HCEC 1CT (cell line): ENCODE measurements around the gene C2orf68.
"Not testable (repeated sequence)": the region's sequence is repeated elsewhere in the genome, so short reads cannot be mapped to it uniquely, and the experiment has no call there.

Experiments
- DNase-seq: peaks from one replicate; pipeline ENCODE4 v3.0.0-alpha.2; 2017

The C2orf68 gene

GRCh38 chr2:85598594-85599340, 13.1 kb downstream of the C2orf68 start:
- DNase-seq: no peak

GRCh38 chr2:85597241-85597640, 14.6 kb downstream of the C2orf68 start:
- DNase-seq: no peak

GRCh38 chr2:85596486-85597143, 15.3 kb downstream of the C2orf68 start:
- DNase-seq: no peak

GRCh38 chr2:85596026-85596333, 15.9 kb downstream of the C2orf68 start:
- no peak for DNase-seq

- peak; percentile 99 for DNase-seq
These were observed 16.4 kb downstream of the C2orf68 start, which contains the start of gene RNF181 for GRCh38 chr2:85595301-85596025. RNF181 (plus strand) TSS chr2:85595745; CDS start chr2:85595764, 19 bp downstream.

GRCh38 chr2:85594715-85595300, 17.1 kb downstream of the C2orf68 start:
- DNase-seq: no peak

GRCh38 chr2:85593023-85593422, 18.8 kb downstream of the C2orf68 start:
- no peak for DNase-seq

GRCh38 chr2:85592299-85592698, 19.6 kb downstream of the C2orf68 start:
- not testable (repeated sequence) for DNase-seq

- no peak for DNase-seq
These were observed 20.3 kb downstream of the C2orf68 start for GRCh38 chr2:85591563-85591962.

GRCh38 chr2:85590950-85591349, 20.9 kb downstream of the C2orf68 start:
- no peak for DNase-seq

- DNase-seq: peak; percentile 74
These were observed 21.7 kb downstream of the C2orf68 start for GRCh38 chr2:85589982-85590791.

- no peak for DNase-seq
These were observed 22.7 kb downstream of the C2orf68 start for GRCh38 chr2:85589181-85589580.

GRCh38 chr2:85588645-85589044, 23.2 kb downstream of the C2orf68 start:
- no peak for DNase-seq

GRCh38 chr2:85588236-85588635, 23.6 kb downstream of the C2orf68 start:
- no peak for DNase-seq

GRCh38 chr2:85585781-85586105, 26.1 kb downstream of the C2orf68 start:
- peak; percentile 45 for DNase-seq

- peak; percentile 81 for DNase-seq
These were observed 26.7 kb downstream of the C2orf68 start for GRCh38 chr2:85584857-85585780.

GRCh38 chr2:85584354-85584856, 27.5 kb downstream of the C2orf68 start, which contains the start of gene VAMP5:
VAMP5 (plus strand) TSS chr2:85584431; CDS start chr2:85584491, 60 bp downstream.
- peak; percentile 11 for DNase-seq

GRCh38 chr2:85583667-85584353, 28.1 kb downstream of the C2orf68 start:
- no peak for DNase-seq

- no peak for DNase-seq
These were observed 29.4 kb downstream of the C2orf68 start for GRCh38 chr2:85582492-85582891.

- DNase-seq: no peak
These were observed 31.7 kb downstream of the C2orf68 start for GRCh38 chr2:85580206-85580605.
